Esophagus muscularis mucosa (tissue), 3 donors: ENCODE measurements around the gene BSN.

Experiments
- POLR2AphosphoS5 ChIP-seq, 2 donors: sonication (generic); formaldehyde crosslinking; IDR thresholded peaks; one replicate each; pipeline ENCODE4 v1.6.1; 2017; ENCODE audit warnings: antibody characterized with exemption in 2 of 2
- TF ChIP-seq, protein P1 (sequence below), 3 experiments: fragments of 200-600 bp in 2 of 3; fragments of 450-650 bp in 1 of 3; sonication (generic) in 2 of 3; IDR thresholded peaks; one replicate each; pipeline ENCODE4 v1.5.1; 2017 to 2019; ENCODE audit warnings: antibody characterized with exemption in 3 of 3, mild to moderate bottlenecking in 2 of 3, moderate library complexity in 1 of 3

GRCh38 chr3:49535971-49536874 is 18.1 kb upstream of the BSN start:
- no peak for TF ChIP-seq POLR2AphosphoS5 (IDR thresholded peaks at IDR 0.05)
- TF ChIP-seq, protein P1, sequence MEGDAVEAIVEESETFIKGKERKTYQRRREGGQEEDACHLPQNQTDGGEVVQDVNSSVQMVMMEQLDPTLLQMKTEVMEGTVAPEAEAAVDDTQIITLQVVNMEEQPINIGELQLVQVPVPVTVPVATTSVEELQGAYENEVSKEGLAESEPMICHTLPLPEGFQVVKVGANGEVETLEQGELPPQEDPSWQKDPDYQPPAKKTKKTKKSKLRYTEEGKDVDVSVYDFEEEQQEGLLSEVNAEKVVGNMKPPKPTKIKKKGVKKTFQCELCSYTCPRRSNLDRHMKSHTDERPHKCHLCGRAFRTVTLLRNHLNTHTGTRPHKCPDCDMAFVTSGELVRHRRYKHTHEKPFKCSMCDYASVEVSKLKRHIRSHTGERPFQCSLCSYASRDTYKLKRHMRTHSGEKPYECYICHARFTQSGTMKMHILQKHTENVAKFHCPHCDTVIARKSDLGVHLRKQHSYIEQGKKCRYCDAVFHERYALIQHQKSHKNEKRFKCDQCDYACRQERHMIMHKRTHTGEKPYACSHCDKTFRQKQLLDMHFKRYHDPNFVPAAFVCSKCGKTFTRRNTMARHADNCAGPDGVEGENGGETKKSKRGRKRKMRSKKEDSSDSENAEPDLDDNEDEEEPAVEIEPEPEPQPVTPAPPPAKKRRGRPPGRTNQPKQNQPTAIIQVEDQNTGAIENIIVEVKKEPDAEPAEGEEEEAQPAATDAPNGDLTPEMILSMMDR (IDR thresholded peaks at IDR 0.05): no peak
